ENCODE results near the gene CCDC28A. TPM values are rescaled to one million over a fixed set of nuclear protein-coding genes. Genes with fewer than 3 reads are reported as not detected.
"Not testable (repeated sequence)": the region's sequence is repeated elsewhere in the genome, so short reads cannot be mapped to it uniquely, and the experiment has no call there.

Gene CCDC28A
- total RNA-seq, 4 donors from 2014 or later = 7.9 to 28.9 (median 15.3) TPM

DNA sequence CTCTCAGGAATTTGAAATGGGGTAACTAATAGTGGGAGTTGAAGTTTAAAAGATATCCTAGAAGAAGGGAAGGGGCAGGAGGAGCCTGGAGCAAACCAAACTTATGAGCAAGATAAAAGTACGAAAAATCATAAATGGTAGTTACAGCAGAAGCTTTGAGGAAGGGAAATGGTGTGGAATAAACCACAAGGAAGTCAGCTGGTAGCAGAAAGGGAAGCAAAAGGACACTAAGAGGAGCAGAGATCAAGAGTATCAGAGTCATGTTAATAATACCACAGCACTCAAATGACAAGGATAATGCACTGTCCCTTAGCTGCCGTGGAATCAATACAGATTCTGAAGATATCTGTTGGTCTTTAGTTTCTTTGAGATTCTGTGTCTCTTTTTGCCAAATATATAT lies 44.9 kb upstream of the CCDC28A start:
- intact Hi-C loops (cut with DNase I; ENCODE audit: low total_unique reads) = no loop called here
- TF ChIP-seq POLR2A (IDR thresholded peaks at IDR 0.05) = no peak
- TF ChIP-seq, protein P1, sequence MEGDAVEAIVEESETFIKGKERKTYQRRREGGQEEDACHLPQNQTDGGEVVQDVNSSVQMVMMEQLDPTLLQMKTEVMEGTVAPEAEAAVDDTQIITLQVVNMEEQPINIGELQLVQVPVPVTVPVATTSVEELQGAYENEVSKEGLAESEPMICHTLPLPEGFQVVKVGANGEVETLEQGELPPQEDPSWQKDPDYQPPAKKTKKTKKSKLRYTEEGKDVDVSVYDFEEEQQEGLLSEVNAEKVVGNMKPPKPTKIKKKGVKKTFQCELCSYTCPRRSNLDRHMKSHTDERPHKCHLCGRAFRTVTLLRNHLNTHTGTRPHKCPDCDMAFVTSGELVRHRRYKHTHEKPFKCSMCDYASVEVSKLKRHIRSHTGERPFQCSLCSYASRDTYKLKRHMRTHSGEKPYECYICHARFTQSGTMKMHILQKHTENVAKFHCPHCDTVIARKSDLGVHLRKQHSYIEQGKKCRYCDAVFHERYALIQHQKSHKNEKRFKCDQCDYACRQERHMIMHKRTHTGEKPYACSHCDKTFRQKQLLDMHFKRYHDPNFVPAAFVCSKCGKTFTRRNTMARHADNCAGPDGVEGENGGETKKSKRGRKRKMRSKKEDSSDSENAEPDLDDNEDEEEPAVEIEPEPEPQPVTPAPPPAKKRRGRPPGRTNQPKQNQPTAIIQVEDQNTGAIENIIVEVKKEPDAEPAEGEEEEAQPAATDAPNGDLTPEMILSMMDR (IDR thresholded peaks at IDR 0.05) = no peak
- H3K27me3 ChIP-seq = no peaks in the 10 kb centered on the region
- H3K27ac ChIP-seq = no peak overlapping the region
- H3K36me3 ChIP-seq = no peaks in the 10 kb centered on the region
- DNase-seq = no peak
- H3K4me1 ChIP-seq = no peaks in the 10 kb centered on the region
- no peaks in the 10 kb centered on the region for H3K9me3 ChIP-seq
- H3K4me3 ChIP-seq = no peak overlapping the region

DNA sequence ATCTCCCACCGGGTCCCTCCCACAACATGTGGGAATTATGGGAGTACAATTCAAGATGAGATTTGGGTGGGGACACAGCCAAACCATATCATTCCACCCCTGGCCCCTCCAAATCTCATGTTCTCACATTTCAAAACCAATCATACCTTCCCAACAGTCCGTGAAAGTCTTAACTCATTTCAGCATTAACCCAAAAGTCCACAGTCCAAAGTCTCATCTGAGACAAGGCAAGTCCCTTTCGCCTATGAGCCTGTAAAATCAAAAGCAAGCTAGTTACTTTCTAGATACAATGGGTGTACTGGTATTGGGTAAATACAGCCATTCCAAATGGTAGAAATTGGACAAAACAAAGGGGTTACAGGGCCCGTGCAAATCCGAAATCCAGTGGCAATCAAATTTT lies 43.5 kb upstream of the CCDC28A start:
- H3K4me1 ChIP-seq; H3K27me3 ChIP-seq; intact Hi-C loops (cut with DNase I; ENCODE audit: low total_unique reads); H3K4me3 ChIP-seq; H3K9me3 ChIP-seq; DNase-seq; H3K36me3 ChIP-seq; H3K27ac ChIP-seq: not testable (repeated sequence)

DNA sequence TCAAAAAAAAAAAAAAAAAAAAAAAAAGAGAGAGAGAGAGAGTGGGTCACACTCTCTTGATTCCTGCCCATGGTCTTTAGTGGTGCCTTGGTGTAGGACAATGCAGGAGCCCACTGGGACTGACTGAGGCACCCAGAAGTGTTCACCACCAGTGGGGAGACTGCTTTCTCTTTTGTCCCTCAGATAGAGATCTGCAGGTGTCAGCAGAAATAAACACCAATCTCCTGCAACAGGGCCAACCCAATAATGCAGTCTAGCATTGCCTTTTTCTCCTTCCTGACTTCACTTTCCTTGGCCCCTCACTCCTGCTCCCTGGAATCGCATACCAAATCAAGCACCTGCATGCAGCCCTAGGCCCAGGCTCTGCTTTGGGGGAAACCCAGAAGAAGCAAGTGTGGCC lies 39.0 kb upstream of the CCDC28A start:
- intact Hi-C loops (cut with DNase I; ENCODE audit: low total_unique reads) = no loop called here
- Histone ChIP-seq H3K27me3 (no peaks in the 10 kb centered on the region), H3K36me3 (no peaks in the 10 kb centered on the region), H3K4me1 (no peaks in the 10 kb centered on the region), H3K9me3 (no peaks in the 10 kb centered on the region), H3K27ac (no peak overlapping the region), H3K4me3 (no peak overlapping the region)
- no peak for DNase-seq
- TF ChIP-seq, protein P1 (IDR thresholded peaks at IDR 0.05) = no peak
- TF ChIP-seq POLR2A (IDR thresholded peaks at IDR 0.05) = no peak

DNA sequence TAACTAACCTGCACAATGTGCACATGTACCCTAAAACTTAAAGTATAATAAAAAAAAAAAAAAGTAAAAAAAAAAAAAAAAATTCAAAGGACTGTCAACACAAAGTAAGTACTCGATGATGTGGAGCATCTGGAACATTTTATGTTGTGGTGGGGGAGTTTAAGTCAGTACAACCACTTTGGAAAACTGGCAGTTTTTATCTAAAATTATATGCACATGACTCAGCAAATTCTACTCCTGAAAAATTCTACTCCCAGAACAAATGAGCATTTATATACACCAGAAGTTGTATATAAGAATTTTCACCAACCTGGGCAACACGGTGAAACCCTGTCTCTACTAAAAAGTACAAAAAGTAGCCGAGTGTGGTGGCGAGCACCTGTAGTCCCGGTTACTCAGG lies 36.9 kb upstream of the CCDC28A start:
- H3K27me3 ChIP-seq = no peaks in the 10 kb centered on the region
- H3K9me3 ChIP-seq = no peaks in the 10 kb centered on the region
- intact Hi-C loops (cut with DNase I; ENCODE audit: low total_unique reads) = no loop called here
- no peaks in the 10 kb centered on the region for H3K4me1 ChIP-seq
- H3K27ac ChIP-seq = no peak overlapping the region
- TF ChIP-seq, protein P1 (IDR thresholded peaks at IDR 0.05) = no peak
- TF ChIP-seq POLR2A (IDR thresholded peaks at IDR 0.05) = no peak
- DNase-seq = no peak
- no peaks in the 10 kb centered on the region for H3K36me3 ChIP-seq
- H3K4me3 ChIP-seq = no peak overlapping the region

DNA sequence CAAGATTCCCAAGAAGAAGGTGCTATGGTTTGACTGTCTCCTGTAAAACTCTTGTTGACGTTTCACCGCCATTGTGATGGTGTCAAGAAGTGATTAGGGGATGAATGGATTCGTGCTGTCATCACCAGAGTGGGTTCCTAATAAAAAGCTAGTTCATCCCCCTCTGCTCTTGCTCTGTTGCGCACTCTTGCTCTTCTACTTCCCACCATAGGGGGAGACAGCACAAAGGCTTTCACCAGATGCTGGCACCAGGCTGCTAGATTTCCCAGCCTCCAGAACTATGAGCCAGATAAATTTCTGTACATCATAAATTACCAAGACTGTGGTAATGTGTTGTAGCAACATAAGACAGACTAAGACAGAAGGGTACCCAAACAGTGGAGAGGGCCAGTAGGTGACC lies 21.6 kb upstream of the CCDC28A start:
- Histone ChIP-seq H3K27me3 (no peaks in the 10 kb centered on the region), H3K27ac (no peak overlapping the region), H3K36me3 (no peaks in the 10 kb centered on the region), H3K9me3 (no peaks in the 10 kb centered on the region), H3K4me1 (no peaks in the 10 kb centered on the region), H3K4me3 (no peak overlapping the region)
- TF ChIP-seq, protein P1 (IDR thresholded peaks at IDR 0.05) = no peak
- no peak for TF ChIP-seq POLR2A (IDR thresholded peaks at IDR 0.05)
- no peak for DNase-seq
- intact Hi-C loops (cut with DNase I; ENCODE audit: low total_unique reads) = no loop called here

DNA sequence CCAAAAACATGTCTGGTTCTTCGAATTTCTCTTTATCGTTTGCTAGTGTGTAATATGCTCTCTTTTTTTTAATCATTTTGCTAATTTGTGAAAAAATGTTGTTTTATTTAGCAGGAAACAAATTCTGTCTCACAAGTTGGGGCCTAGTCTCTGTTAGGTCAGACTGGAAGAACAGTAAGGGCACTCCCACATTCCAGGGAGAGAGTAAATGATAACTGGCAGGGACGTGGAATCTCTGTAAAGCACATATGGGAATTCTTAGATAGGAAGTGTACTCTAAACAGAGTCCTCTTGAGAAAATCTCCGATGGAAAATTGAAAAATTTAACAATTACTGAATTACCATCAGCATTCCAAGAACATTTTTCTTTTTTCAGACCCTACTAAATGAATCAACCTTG lies 16.4 kb upstream of the CCDC28A start:
- intact Hi-C loops (cut with DNase I; ENCODE audit: low total_unique reads) = no loop called here
- Histone ChIP-seq H3K27me3 (no peaks in the 10 kb centered on the region), H3K36me3 (no peaks in the 10 kb centered on the region), H3K4me3 (no peak overlapping the region), H3K4me1 (no peaks in the 10 kb centered on the region), H3K27ac (no peak overlapping the region), H3K9me3 (no peaks in the 10 kb centered on the region)
- TF ChIP-seq POLR2A (IDR thresholded peaks at IDR 0.05) = no peak
- DNase-seq = no peak
